Measurements from ENCODE around the gene EDAR.

- TF ChIP-seq SIN3A (IDR thresholded peaks at IDR 0.05; ENCODE audit: borderline replicate concordance, insufficient read depth, low read length) (no peak), TAF1 (IDR thresholded peaks at IDR 0.05; ENCODE audit: borderline replicate concordance, insufficient read depth, low read length) (no peak)
- TF ChIP-seq, protein P1, sequence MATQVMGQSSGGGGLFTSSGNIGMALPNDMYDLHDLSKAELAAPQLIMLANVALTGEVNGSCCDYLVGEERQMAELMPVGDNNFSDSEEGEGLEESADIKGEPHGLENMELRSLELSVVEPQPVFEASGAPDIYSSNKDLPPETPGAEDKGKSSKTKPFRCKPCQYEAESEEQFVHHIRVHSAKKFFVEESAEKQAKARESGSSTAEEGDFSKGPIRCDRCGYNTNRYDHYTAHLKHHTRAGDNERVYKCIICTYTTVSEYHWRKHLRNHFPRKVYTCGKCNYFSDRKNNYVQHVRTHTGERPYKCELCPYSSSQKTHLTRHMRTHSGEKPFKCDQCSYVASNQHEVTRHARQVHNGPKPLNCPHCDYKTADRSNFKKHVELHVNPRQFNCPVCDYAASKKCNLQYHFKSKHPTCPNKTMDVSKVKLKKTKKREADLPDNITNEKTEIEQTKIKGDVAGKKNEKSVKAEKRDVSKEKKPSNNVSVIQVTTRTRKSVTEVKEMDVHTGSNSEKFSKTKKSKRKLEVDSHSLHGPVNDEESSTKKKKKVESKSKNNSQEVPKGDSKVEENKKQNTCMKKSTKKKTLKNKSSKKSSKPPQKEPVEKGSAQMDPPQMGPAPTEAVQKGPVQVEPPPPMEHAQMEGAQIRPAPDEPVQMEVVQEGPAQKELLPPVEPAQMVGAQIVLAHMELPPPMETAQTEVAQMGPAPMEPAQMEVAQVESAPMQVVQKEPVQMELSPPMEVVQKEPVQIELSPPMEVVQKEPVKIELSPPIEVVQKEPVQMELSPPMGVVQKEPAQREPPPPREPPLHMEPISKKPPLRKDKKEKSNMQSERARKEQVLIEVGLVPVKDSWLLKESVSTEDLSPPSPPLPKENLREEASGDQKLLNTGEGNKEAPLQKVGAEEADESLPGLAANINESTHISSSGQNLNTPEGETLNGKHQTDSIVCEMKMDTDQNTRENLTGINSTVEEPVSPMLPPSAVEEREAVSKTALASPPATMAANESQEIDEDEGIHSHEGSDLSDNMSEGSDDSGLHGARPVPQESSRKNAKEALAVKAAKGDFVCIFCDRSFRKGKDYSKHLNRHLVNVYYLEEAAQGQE (IDR thresholded peaks at IDR 0.05; ENCODE audit: insufficient read depth in 1 of 2, low read depth in 2 of 2, low read length in 2 of 2) = no peak
Measured at GRCh38 chr2:108870069-108870644, 118.9 kb downstream of the EDAR start.
